K562 (cell line): Measurements from ENCODE around the gene FMNL3. TPM values are rescaled to one million over a fixed set of nuclear protein-coding genes. Genes with fewer than 3 reads are reported as not detected.

ENCODE experiments used
- ARID3B ChIP-seq: fragments of 250-450 bp; sonication (Bioruptor Pico); IDR thresholded peaks from 2 replicates; pipeline ENCODE4 v1.4.0; 2020; ENCODE audit warnings: borderline replicate concordance
- BMI1 ChIP-seq: fragments of 150-350 bp; IDR thresholded peaks from 2 replicates; pipeline ENCODE4 v1.6.1; 2014; ENCODE audit warnings: low read length
- CBX5 ChIP-seq: IDR thresholded peaks from 2 replicates; pipeline ENCODE4 v1.6.1; 2014; ENCODE audit warnings: low read depth, borderline replicate concordance
- DACH1 ChIP-seq: fragments of 450-650 bp; IDR thresholded peaks from 2 replicates; pipeline ENCODE4 v1.6.1; 2018; ENCODE audit not compliant: partially characterized antibody
- EP300 ChIP-seq: IDR thresholded peaks from 2 replicates; pipeline ENCODE4 v1.6.1; 2012; ENCODE audit warnings: low read length, improper control_type of control experiment
- FOSL1 ChIP-seq: fragments of 200-800 bp; sonication (Bioruptor generic); conservative IDR thresholded peaks from 2 replicates; pipeline ENCODE4 v1.6.1; 2016; ENCODE audit warnings: missing genetic modification characterization, missing compliant biosample characterization
- GTF2A2 ChIP-seq: IDR thresholded peaks from 2 replicates; pipeline ENCODE4 v1.6.1; 2016; ENCODE audit warnings: mild to moderate bottlenecking, missing genetic modification characterization, missing compliant biosample characterization
- IFI16 ChIP-seq: fragments of 250-450 bp; sonication (Bioruptor Pico); IDR thresholded peaks from 2 replicates; pipeline ENCODE4 v2.1.2; 2022; ENCODE audit warnings: mild to moderate bottlenecking, inconsistent platforms
- JUND ChIP-seq, 2 experiments: IDR thresholded peaks; 2 replicates in 1 of 2; 3 replicates in 1 of 2; pipeline ENCODE4 v1.6.1; 2011; ENCODE audit warnings: borderline replicate concordance in 2 of 2, low read depth in 2 of 2, low read length in 2 of 2, improper control_type of control experiment in 1 of 2, missing biosample characterization in 1 of 2, missing genetic modification characterization in 1 of 2, missing genetic modification reagents in 1 of 2
- MBD2 ChIP-seq: sonication (generic); IDR thresholded peaks from 2 replicates; pipeline ENCODE4 v1.6.1; 2016; ENCODE audit warnings: low read depth, borderline replicate concordance
- PCBP1 ChIP-seq: fragments of 200-400 bp; formaldehyde crosslinking; IDR thresholded peaks from 2 replicates; pipeline ENCODE4 v1.6.1; 2018; ENCODE audit warnings: mild to moderate bottlenecking, low read depth, low read length; ENCODE audit not compliant: poor library complexity, severe bottlenecking
- PTRF ChIP-seq: fragments of 450-650 bp; IDR thresholded peaks from 2 replicates; pipeline ENCODE4 v1.6.1; 2016; ENCODE audit warnings: mild to moderate bottlenecking, missing genetic modification characterization, missing compliant biosample characterization
- RAD21 ChIP-seq, 2 experiments: fragments of 250-450 bp in 1 of 2; fragments of 450-650 bp in 1 of 2; sonication (Bioruptor Pico) in 1 of 2; formaldehyde crosslinking in 1 of 2; IDR thresholded peaks in 1 of 2; conservative IDR thresholded peaks in 1 of 2; 2 replicates each; pipeline versions ENCODE4 v1.4.0 to v1.8.0; 2020 to 2022; ENCODE audit warnings: mild to moderate bottlenecking in 2 of 2, moderate library complexity in 1 of 2
- SETDB1 ChIP-seq: IDR thresholded peaks from one replicate; pipeline ENCODE4 v1.6.1; 2012; ENCODE audit warnings: low read length, control low read depth, inconsistent platforms
- SRSF1 ChIP-seq: fragments of 200-400 bp; formaldehyde crosslinking; IDR thresholded peaks from 2 replicates; pipeline ENCODE4 v1.6.1; 2017; ENCODE audit warnings: mild to moderate bottlenecking, low read depth, low read length, moderate library complexity
- ZNF133 ChIP-seq: fragments of 250-450 bp; sonication (Bioruptor Pico); IDR thresholded peaks from 2 replicates; pipeline ENCODE4 v1.4.0; 2020; ENCODE audit warnings: mild to moderate bottlenecking
- ZNF232 ChIP-seq: sonication (generic); formaldehyde crosslinking; IDR thresholded peaks from 2 replicates; pipeline ENCODE4 v1.8.0; 2022; ENCODE audit warnings: mild to moderate bottlenecking, missing genetic modification reagents
- ZNF764 ChIP-seq: fragments of 250-450 bp; sonication (Bioruptor Pico); IDR thresholded peaks from 2 replicates; pipeline ENCODE4 v1.4.0; 2020; ENCODE audit warnings: low read depth, mild to moderate bottlenecking, moderate library complexity
- ZSCAN29 ChIP-seq: fragments of 450-650 bp; IDR thresholded peaks from 2 replicates; pipeline ENCODE4 v1.6.1; 2017
- polyA plus RNA-seq, 8 experiments: library from polyadenylated mRNA; depleted of rRNA in 4 of 8; stranded (reverse) in 5 of 8; unstranded in 3 of 8; fragments of >200 nt; fragmentation: Nextera tagmentation in 2 of 8; fragmentation: Illumina TruSeq in 1 of 8; extraction: Ambion mirVana in 2 of 8; extraction: Trizol in 1 of 8; gene quantifications; 2 replicates each; pipeline versions ENCODE4 v1.2.1 to v1.2.3, GENCODE V29; 2011 to 2014; ENCODE audit warnings: inconsistent platforms in 1 of 8, missing spikeins in 1 of 8
- total RNA-seq, 7 experiments: library from RNA; depleted of rRNA in 6 of 7; stranded (reverse); fragments of >200 nt in 6 of 7; fragmentation: Illumina TruSeq in 2 of 7; extraction: Trizol in 2 of 7; gene quantifications; 2 replicates each; pipeline versions ENCODE4 v1.2.1 to v1.2.3, GENCODE V29; 2011 to 2021; ENCODE audit warnings: low replicate concordance in 1 of 7
- TF ChIP-seq, protein P1 (sequence below): sonication (generic); formaldehyde crosslinking; IDR thresholded peaks from 2 replicates; pipeline ENCODE4 v1.8.0; 2022; ENCODE audit warnings: missing genetic modification reagents, mild to moderate bottlenecking, borderline replicate concordance
- TF ChIP-seq, protein P2 (sequence below), 2 experiments: fragments of 450-650 bp; IDR thresholded peaks; 2 replicates each; pipeline ENCODE4 v1.6.1; 2016
- TF ChIP-seq, protein P3 (sequence below): fragments of 450-650 bp; formaldehyde crosslinking; IDR thresholded peaks from 2 replicates; pipeline ENCODE4 v1.4.0; 2020; ENCODE audit warnings: mild to moderate bottlenecking

Gene FMNL3
- total and polyA plus RNA-seq, 9 of the 15 experiments (the other 6 are each of a cell fraction or from before 2014, with no cell fraction given) = 0.49 to 14.4 (median 6.8) TPM

DNA sequence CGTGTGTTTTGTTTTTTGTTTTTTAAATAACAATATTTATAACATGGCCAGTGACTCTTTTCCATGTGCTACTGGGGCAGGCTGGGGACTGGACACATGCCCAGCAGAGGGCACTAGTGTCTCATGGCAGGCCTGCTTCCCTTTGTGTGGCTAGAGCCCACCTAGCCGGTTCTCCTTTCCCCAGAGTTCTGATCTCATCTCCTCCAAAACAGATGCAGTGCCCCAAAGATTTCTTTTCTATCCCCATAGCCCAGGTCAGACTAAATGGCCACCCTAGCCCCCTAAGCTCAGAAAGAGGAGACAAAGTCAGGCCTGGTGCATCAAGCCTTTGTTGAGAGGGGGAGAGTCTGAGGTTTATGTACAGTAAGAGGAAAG lies 62.6 kb downstream of the FMNL3 start (continued):
- TF ChIP-seq EP300 (no peak), SETDB1 (no peak), ZNF764 (no peak), CBX5 (no peak), PCBP1 (no peak), IFI16 (no peak), ZNF232 (CRISPR knock-in tag) (no peak), MBD2 (no peak), RAD21 (CRISPR knock-in tag; conservative IDR thresholded peaks at IDR 0.05 in 1 of 2, IDR thresholded peaks at IDR 0.05 in 1 of 2) (peak; percentile 99), SRSF1 (no peak), PTRF (no peak), ARID3B (CRISPR knock-in tag) (no peak), DACH1 (no peak), BMI1 (no peak), JUND (IDR thresholded peaks at IDR 0.05; ENCODE audit: borderline replicate concordance, low read depth, low read length) (peak; percentile 39; the same call in 1 of the 2 replicates), JUND (tag; IDR thresholded peaks at IDR 0.05; ENCODE audit: borderline replicate concordance, low read depth, low read length) (no peak), FOSL1 (no peak), ZNF133 (CRISPR knock-in tag) (no peak), ZSCAN29 (no peak), GTF2A2 (tag) (no peak)
- TF ChIP-seq, protein P1, sequence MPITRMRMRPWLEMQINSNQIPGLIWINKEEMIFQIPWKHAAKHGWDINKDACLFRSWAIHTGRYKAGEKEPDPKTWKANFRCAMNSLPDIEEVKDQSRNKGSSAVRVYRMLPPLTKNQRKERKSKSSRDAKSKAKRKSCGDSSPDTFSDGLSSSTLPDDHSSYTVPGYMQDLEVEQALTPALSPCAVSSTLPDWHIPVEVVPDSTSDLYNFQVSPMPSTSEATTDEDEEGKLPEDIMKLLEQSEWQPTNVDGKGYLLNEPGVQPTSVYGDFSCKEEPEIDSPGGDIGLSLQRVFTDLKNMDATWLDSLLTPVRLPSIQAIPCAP (CRISPR knock-in tag) = no peak
- TF ChIP-seq, protein P2, sequence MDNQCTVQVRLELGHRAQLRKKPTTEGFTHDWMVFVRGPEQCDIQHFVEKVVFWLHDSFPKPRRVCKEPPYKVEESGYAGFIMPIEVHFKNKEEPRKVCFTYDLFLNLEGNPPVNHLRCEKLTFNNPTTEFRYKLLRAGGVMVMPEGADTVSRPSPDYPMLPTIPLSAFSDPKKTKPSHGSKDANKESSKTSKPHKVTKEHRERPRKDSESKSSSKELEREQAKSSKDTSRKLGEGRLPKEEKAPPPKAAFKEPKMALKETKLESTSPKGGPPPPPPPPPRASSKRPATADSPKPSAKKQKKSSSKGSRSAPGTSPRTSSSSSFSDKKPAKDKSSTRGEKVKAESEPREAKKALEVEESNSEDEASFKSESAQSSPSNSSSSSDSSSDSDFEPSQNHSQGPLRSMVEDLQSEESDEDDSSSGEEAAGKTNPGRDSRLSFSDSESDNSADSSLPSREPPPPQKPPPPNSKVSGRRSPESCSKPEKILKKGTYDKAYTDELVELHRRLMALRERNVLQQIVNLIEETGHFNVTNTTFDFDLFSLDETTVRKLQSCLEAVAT (IDR thresholded peaks at IDR 0.05) = no peak
- TF ChIP-seq, protein P3, sequence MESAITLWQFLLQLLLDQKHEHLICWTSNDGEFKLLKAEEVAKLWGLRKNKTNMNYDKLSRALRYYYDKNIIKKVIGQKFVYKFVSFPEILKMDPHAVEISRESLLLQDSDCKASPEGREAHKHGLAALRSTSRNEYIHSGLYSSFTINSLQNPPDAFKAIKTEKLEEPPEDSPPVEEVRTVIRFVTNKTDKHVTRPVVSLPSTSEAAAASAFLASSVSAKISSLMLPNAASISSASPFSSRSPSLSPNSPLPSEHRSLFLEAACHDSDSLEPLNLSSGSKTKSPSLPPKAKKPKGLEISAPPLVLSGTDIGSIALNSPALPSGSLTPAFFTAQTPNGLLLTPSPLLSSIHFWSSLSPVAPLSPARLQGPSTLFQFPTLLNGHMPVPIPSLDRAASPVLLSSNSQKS (CRISPR knock-in tag) = no peak
